Measurements from ENCODE around the gene NME4.

NME4 gene

GRCh38 chr16:397736-398332, 835 bp downstream of the NME4 start:
- peak; percentile 40; the same call in 1 of the 2 replicates for TF ChIP-seq CTCF (IDR thresholded peaks at IDR 0.05; ENCODE audit: borderline replicate concordance, insufficient read depth, low read depth, low read length)
- peak overlapping the region; percentile 16 for H3K4me3 ChIP-seq (ENCODE audit: low read depth, low read length)

- TF ChIP-seq CTCF (IDR thresholded peaks at IDR 0.05; ENCODE audit: borderline replicate concordance, insufficient read depth, low read depth, low read length), result no peak
- H3K4me3 ChIP-seq (ENCODE audit: low read depth, low read length), result no peak overlapping the region
Observed at GRCh38 chr16:398561-399339, 1.8 kb downstream of the NME4 start.

GRCh38 chr16:399340-400019, 2.5 kb downstream of the NME4 start:
- no peak overlapping the region for H3K4me3 ChIP-seq (ENCODE audit: low read depth, low read length)
- TF ChIP-seq CTCF (IDR thresholded peaks at IDR 0.05; ENCODE audit: borderline replicate concordance, insufficient read depth, low read depth, low read length), result no peak

- peak overlapping the region; percentile 98 for H3K4me3 ChIP-seq (ENCODE audit: low read depth, low read length)
- no peak for TF ChIP-seq CTCF (IDR thresholded peaks at IDR 0.05; ENCODE audit: borderline replicate concordance, insufficient read depth, low read depth, low read length)
Observed at GRCh38 chr16:400061-400591, 3.1 kb downstream of the NME4 start.

- peak; percentile 68 for TF ChIP-seq CTCF (IDR thresholded peaks at IDR 0.05; ENCODE audit: borderline replicate concordance, insufficient read depth, low read depth, low read length)
- peak within 1 kb of the TSS; percentile 98 for H3K4me3 ChIP-seq (ENCODE audit: low read depth, low read length)
Observed at GRCh38 chr16:401468-402348, 4.7 kb downstream of the NME4 start, which contains the start of gene DECR2. Gene DECR2 (plus strand): TSS chr16:401885. CDS start chr16:401964, 79 bp downstream.

GRCh38 chr16:404971-405486, 8.0 kb downstream of the NME4 start:
- H3K4me3 ChIP-seq (ENCODE audit: low read depth, low read length), result no peak overlapping the region
- no peak for TF ChIP-seq CTCF (IDR thresholded peaks at IDR 0.05; ENCODE audit: borderline replicate concordance, insufficient read depth, low read depth, low read length)

All from GM12875 (cell line).